GM18508 (cell line): ENCODE results near the gene GASK1A.
"Not testable (repeated sequence)": the region's sequence is repeated elsewhere in the genome, so short reads cannot be mapped to it uniquely, and the experiment has no call there.

Source experiments
- ATAC-seq: cut with Tn5 transposase; IDR thresholded peaks from one replicate; pipeline ENCODE4 v1.9.1; 2021; ENCODE audit warnings: moderate number of reproducible peaks; ENCODE audit not compliant: insufficient read depth, unreplicated experiment

GASK1A gene

GRCh38 chr3:42979044-42979972, at the start of gene GASK1A:
TSS of gene GASK1A (plus strand) at chr3:42979311. CDS start at chr3:42979643, 332 bp downstream.
- ATAC-seq: no peak

- no peak for ATAC-seq
Observed at GRCh38 chr3:42934111-42934510, 45.0 kb upstream of the GASK1A start.

- ATAC-seq: no peak
Observed at GRCh38 chr3:42934910-42935309, 44.2 kb upstream of the GASK1A start.

DNA sequence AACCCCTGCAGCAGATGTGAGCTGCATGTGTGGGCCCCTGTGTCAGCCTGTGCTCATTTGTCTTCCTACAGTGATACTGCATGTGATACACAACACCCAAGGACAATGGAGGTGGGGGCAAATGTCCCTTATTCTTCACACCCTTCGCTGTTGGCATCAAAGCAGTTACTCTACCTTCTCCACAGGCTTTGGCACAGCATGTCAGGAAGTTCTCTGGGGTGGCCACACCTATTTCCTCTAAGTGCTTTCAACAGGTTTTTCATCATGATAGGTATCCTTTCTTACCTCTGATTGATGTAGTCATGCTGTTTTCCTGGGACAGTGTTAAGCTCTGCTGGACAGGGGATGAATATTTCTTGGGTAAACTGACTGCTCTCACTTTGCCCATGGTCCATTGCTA, 43.6 kb upstream of the GASK1A start:
- no peak for ATAC-seq

- ATAC-seq: no peak
Observed at GRCh38 chr3:42936157-42936981, 42.7 kb upstream of the GASK1A start.

GRCh38 chr3:42937334-42937733, 41.8 kb upstream of the GASK1A start:
- ATAC-seq: no peak

- ATAC-seq: no peak
Observed at GRCh38 chr3:42942693-42943092, 36.4 kb upstream of the GASK1A start.

- ATAC-seq: no peak
Observed at GRCh38 chr3:42946050-42946449, 33.1 kb upstream of the GASK1A start.

GRCh38 chr3:42957573-42957972, 21.5 kb upstream of the GASK1A start:
- no peak for ATAC-seq

DNA sequence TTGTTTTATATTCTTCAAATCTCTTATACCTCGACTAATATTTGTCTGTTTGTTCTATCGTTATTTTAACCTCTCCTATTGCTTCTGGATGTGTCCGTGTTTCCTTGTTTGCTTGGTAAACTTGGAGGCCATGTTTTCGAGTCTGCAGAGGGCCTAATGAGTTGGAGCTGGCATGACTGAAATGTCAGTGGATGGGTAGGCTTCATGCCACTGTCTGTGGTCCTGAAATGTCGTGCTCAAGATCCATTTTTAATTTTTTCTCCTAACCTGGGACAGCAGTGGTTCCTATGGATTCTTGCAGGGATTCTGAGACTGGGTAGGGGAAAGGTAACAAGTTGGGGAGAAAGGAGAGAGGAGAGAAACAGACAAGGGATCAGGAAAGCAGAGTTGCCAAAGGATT, 18.8 kb upstream of the GASK1A start:
- no peak for ATAC-seq

GRCh38 chr3:42960786-42961185, 18.3 kb upstream of the GASK1A start:
- no peak for ATAC-seq

DNA sequence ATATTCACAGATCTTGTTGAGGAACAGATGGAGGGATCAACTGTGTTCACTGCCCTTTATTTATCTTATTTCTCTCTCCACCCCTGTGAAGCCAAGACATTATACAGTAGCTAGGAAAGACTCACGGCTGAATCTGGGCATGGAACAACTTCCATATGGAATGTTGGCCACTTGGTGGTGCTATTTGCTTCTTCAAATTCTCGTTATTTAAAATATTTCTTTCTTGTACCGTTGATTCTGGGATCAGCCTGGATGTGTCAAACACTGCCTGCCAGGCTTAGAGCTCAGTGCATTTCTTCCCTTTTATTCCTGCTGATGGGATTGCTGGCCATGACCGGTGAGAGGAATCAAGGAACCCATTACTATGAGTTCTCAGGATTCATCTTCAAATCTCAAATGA, 17.5 kb upstream of the GASK1A start:
- no peak for ATAC-seq

DNA sequence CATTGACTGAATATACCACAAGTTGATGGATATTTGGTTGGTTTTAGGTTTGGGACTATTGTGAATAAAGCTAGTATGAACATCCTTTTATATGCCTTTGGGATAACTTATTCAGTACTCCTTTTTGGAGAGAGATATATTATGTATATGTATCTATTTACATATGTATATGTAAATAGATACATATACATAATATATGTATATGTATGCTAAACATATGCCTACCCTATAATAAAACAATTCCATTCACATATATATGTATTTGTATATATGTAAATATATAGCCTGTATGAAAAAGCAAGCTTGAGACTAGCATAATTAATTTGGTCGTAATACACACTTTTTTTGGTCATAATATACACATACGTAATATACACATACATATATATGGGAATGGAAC, 15.8 kb upstream of the GASK1A start:
- no peak for ATAC-seq

DNA sequence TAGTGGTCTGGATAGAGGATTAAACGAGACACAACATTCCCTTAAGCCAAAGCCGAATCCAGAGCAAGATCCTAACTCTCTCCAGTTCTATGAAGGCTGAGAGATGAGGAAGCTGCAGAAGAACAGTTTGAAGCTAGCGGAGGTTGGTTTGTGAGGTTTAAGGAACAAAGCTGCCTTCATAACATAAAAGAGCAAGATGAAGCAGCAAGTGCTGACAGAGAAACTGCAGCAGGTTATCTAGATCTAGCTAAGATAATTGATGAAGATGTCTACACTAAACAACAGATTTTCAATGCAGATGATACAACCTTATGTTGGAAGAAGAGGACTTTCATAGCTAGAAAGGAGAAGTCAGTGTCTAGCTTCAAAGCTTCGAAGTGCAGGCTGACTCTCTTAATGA, 14.8 kb upstream of the GASK1A start:
- no peak for ATAC-seq

GRCh38 chr3:42970557-42970956, 8.6 kb upstream of the GASK1A start:
- no peak for ATAC-seq

GRCh38 chr3:42970976-42971772, 7.9 kb upstream of the GASK1A start:
- no peak for ATAC-seq

- ATAC-seq: not testable (repeated sequence)
Observed at GRCh38 chr3:42974906-42975305, 4.2 kb upstream of the GASK1A start.

DNA sequence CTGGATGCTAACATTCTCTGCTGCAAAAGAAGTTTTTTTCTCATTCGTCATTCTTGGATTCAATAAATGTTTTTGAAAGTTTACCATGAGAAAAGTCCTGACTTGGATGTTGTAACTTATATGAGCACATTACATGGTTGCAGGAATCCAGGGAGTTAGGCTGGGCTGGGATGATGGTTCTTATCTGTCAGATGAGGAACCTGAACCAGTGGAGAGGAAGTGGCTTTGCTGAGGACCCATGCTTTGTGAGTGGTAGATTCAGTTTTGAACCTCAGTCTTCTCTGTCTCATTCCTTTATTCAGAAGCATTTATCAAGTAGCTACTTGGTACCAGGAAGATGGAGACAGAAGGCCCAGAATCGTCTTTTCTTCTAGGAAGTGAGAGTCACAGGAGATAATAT, 3.7 kb upstream of the GASK1A start:
- no peak for ATAC-seq

DNA sequence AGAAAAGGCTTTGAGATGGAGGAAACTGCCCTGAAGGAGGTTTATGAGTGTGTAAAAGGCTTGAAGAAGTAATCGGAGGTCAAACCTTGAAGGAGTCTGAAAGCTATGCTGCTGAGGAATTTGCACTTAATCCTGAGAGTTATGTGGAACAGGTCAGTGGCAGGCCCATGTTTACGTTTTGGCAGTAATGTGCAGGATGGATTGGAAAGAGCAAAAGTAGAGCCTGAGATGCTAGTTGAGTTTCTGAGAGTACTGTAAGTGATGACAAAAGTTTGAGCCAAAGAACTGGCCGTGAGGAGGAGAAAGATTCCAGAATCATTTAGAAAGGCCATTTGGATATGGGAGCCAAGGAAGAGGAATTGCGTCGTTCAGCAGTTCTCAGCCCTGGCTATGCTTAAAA, 3.2 kb upstream of the GASK1A start:
- ATAC-seq: no peak

DNA sequence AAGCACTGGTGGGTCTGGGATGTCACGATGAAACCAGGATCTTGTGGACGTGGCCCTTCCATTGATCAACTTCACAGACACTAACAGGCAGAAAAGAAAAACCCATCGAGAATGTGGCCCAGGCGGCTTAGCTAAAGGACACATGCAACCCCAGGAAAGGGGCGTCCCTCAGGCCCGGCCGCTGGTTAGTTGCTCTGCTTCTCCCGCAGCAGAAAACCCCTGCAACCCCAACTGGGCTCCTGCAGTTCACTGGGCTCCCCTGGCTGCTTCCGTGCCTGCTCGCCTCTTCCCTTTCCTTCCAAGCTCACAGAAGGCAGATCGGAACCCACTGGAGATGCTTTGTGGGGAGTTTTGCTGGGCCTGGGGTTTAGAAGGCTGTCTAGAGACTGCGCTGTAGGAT, 1.1 kb downstream of the GASK1A start:
- no peak for ATAC-seq

DNA sequence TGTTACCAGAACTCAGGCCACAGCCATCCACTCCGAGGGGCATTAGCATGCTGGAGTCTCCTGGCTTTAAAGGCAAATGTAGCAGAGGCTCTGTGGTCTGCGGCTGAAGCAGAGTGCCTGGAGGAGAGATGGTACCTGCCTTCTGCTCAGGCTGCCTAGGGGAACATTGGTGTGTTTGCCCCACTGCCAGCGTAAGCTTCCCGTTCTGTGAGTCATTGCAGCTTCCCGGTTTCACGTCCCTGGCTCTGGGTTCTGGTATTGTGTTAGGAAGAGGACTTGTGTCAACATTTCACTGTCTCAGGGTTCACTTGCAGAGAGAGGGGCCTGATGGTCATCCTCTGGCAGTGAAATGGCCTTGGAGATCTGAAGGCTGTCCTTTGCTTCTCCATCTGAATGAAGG, 1.8 kb downstream of the GASK1A start:
- ATAC-seq: no peak
